ENCODE measurements around the gene NCOA3. TPM values are rescaled to one million over a fixed set of nuclear protein-coding genes. Genes with fewer than 3 reads are reported as not detected.
A peak's percentile ranks its signal among the peaks of the same experiment; 100 is the strongest.

Gene NCOA3
- total RNA-seq, 2 experiments from 2014 or later, result 59.9 to 65.4 TPM

- Mint-ChIP-seq H3K36me3 (ENCODE audit: low read depth) (peaks cover 20% of the 10 kb centered on the region), H3K4me3 (no peak overlapping the region), H3K27me3 (no peaks in the 10 kb centered on the region), H3K27ac (no peak overlapping the region), H3K9me3 (no peaks in the 10 kb centered on the region), H3K4me1 (ENCODE audit: low read depth) (peaks cover 66% of the 10 kb centered on the region)
- TF ChIP-seq, protein P1, sequence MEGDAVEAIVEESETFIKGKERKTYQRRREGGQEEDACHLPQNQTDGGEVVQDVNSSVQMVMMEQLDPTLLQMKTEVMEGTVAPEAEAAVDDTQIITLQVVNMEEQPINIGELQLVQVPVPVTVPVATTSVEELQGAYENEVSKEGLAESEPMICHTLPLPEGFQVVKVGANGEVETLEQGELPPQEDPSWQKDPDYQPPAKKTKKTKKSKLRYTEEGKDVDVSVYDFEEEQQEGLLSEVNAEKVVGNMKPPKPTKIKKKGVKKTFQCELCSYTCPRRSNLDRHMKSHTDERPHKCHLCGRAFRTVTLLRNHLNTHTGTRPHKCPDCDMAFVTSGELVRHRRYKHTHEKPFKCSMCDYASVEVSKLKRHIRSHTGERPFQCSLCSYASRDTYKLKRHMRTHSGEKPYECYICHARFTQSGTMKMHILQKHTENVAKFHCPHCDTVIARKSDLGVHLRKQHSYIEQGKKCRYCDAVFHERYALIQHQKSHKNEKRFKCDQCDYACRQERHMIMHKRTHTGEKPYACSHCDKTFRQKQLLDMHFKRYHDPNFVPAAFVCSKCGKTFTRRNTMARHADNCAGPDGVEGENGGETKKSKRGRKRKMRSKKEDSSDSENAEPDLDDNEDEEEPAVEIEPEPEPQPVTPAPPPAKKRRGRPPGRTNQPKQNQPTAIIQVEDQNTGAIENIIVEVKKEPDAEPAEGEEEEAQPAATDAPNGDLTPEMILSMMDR (IDR thresholded peaks at IDR 0.05), result no peak
- ATAC-seq (ENCODE audit: poor library complexity) (no peak), DNase-seq (no peak)
- no peaks in the 10 kb centered on the region for H3K27me3 ChIP-seq (ENCODE audit: control insufficient read depth in 1 of 2, insufficient read depth in 2 of 2, low read length in 2 of 2)
- no peak overlapping the region for H3K27ac ChIP-seq (ENCODE audit: low read depth in 1 of 2, low read length in 2 of 2)
- H3K4me3 ChIP-seq (ENCODE audit: low read length), result no peak overlapping the region
- peaks cover 6% of the 10 kb centered on the region for H3K36me3 ChIP-seq (ENCODE audit: insufficient read depth, low read length)
- POLR2A ChIA-PET, result no interaction called here
- H3K4me1 ChIP-seq (ENCODE audit: insufficient read depth, low read length), result peaks cover 16% of the 10 kb centered on the region
- H3K9me3 ChIP-seq (ENCODE audit: control insufficient read depth in 1 of 2, insufficient read depth in 1 of 2, low read length in 2 of 2), result no peaks in the 10 kb centered on the region
- CTCF ChIA-PET, result no interaction called here
- intact Hi-C loops (cut with DNase I, micrococcal nuclease), result no loop called here
Observed at GRCh38 chr20:47547034-47547387, 45.3 kb downstream of the NCOA3 start.

DNA sequence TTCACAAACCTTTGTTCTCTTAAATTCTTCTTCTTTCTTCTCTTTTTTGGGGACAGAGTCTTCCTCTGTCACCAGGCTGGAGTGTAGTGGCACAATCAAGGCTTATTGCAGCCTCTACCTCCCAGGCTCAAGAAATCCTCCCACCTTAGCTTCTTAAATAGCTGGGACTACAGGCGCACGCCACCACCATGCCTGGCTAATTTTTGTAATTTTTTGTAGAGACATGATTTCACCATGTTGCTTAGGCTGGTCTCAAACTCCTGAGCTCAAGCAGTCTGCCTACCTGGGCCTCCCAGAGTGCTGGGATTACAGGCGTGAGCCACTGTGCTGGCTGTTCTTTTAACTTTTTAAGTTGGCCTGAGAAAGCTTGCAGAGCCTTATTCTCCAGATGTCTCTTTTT lies 48.0 kb downstream of the NCOA3 start:
- no peak for ATAC-seq (ENCODE audit: poor library complexity)
- Histone ChIP-seq H3K27ac (ENCODE audit: low read depth in 1 of 2, low read length in 2 of 2) (no peak overlapping the region), H3K36me3 (ENCODE audit: insufficient read depth, low read length) (peaks cover 6% of the 10 kb centered on the region), H3K4me3 (ENCODE audit: low read length) (no peak overlapping the region), H3K9me3 (ENCODE audit: control insufficient read depth in 1 of 2, insufficient read depth in 1 of 2, low read length in 2 of 2) (no peaks in the 10 kb centered on the region), H3K4me1 (ENCODE audit: insufficient read depth, low read length) (peaks cover 7% of the 10 kb centered on the region), H3K27me3 (ENCODE audit: control insufficient read depth in 1 of 2, insufficient read depth in 2 of 2, low read length in 2 of 2) (no peaks in the 10 kb centered on the region)
- no peaks in the 10 kb centered on the region for H3K9me3 Mint-ChIP-seq
- ChIA-PET POLR2A (no interaction called here), CTCF (interaction anchor here (0.7 to 1.2 kb wide), 4 partner anchors 13 to 52 kb away, joined by 3 read pairs; no protein-coding TSS in a partner anchor)
- intact Hi-C loops (cut with DNase I, micrococcal nuclease), result loop anchor here in 1 of 2 experiments (10.0 kb wide), 1 partner anchor 45 kb away; the partner anchor contains the start of gene NCOA3
- peak overlapping the region; percentile 58 for H3K27ac Mint-ChIP-seq
- peaks cover 30% of the 10 kb centered on the region for H3K36me3 Mint-ChIP-seq (ENCODE audit: low read depth)
- TF ChIP-seq, protein P1 (IDR thresholded peaks at IDR 0.05), result no peak
- peaks cover 49% of the 10 kb centered on the region for H3K4me1 Mint-ChIP-seq (ENCODE audit: low read depth)
- DNase-seq, result no peak
- H3K4me3 Mint-ChIP-seq, result no peak overlapping the region
- no peaks in the 10 kb centered on the region for H3K27me3 Mint-ChIP-seq

- H3K36me3 Mint-ChIP-seq (ENCODE audit: low read depth), result peaks cover 33% of the 10 kb centered on the region
- H3K27ac Mint-ChIP-seq, result no peak overlapping the region
- Histone ChIP-seq H3K9me3 (ENCODE audit: control insufficient read depth in 1 of 2, insufficient read depth in 1 of 2, low read length in 2 of 2) (no peaks in the 10 kb centered on the region), H3K27me3 (ENCODE audit: control insufficient read depth in 1 of 2, insufficient read depth in 2 of 2, low read length in 2 of 2) (no peaks in the 10 kb centered on the region), H3K4me1 (ENCODE audit: insufficient read depth, low read length) (peaks cover 9% of the 10 kb centered on the region), H3K36me3 (ENCODE audit: insufficient read depth, low read length) (peaks cover 6% of the 10 kb centered on the region), H3K4me3 (ENCODE audit: low read length) (no peak overlapping the region), H3K27ac (ENCODE audit: low read depth in 1 of 2, low read length in 2 of 2) (no peak overlapping the region)
- no peaks in the 10 kb centered on the region for H3K27me3 Mint-ChIP-seq
- DNase-seq (no peak), ATAC-seq (ENCODE audit: poor library complexity) (no peak)
- intact Hi-C loops (cut with DNase I, micrococcal nuclease), result loop anchor here in 1 of 2 experiments (10.0 kb wide), 1 partner anchor 46 kb away; the partner anchor contains the start of gene NCOA3
- H3K9me3 Mint-ChIP-seq, result no peaks in the 10 kb centered on the region
- POLR2A ChIA-PET, result no interaction called here
- TF ChIP-seq, protein P1 (IDR thresholded peaks at IDR 0.05), result no peak
- no peak overlapping the region for H3K4me3 Mint-ChIP-seq
- peaks cover 44% of the 10 kb centered on the region for H3K4me1 Mint-ChIP-seq (ENCODE audit: low read depth)
- CTCF ChIA-PET, result interaction anchor here (1.3 kb wide), 1 partner anchor 21 kb away, joined by 4 read pairs; no protein-coding TSS in a partner anchor
Observed at GRCh38 chr20:47551222-47551621, 49.5 kb downstream of the NCOA3 start.

Data from CD4-positive, alpha-beta T cell (primary cell).